HG03064 (cell line): Measurements from ENCODE around the gene NEFH.
"Not testable (repeated sequence)": the region's sequence is repeated elsewhere in the genome, so short reads cannot be mapped to it uniquely, and the experiment has no call there.

Experiments used
- ATAC-seq: cut with Tn5 transposase; IDR thresholded peaks from one replicate; pipeline ENCODE4 v1.9.1; 2021; ENCODE audit warnings: low read depth; ENCODE audit not compliant: unreplicated experiment

The NEFH gene, protein sequence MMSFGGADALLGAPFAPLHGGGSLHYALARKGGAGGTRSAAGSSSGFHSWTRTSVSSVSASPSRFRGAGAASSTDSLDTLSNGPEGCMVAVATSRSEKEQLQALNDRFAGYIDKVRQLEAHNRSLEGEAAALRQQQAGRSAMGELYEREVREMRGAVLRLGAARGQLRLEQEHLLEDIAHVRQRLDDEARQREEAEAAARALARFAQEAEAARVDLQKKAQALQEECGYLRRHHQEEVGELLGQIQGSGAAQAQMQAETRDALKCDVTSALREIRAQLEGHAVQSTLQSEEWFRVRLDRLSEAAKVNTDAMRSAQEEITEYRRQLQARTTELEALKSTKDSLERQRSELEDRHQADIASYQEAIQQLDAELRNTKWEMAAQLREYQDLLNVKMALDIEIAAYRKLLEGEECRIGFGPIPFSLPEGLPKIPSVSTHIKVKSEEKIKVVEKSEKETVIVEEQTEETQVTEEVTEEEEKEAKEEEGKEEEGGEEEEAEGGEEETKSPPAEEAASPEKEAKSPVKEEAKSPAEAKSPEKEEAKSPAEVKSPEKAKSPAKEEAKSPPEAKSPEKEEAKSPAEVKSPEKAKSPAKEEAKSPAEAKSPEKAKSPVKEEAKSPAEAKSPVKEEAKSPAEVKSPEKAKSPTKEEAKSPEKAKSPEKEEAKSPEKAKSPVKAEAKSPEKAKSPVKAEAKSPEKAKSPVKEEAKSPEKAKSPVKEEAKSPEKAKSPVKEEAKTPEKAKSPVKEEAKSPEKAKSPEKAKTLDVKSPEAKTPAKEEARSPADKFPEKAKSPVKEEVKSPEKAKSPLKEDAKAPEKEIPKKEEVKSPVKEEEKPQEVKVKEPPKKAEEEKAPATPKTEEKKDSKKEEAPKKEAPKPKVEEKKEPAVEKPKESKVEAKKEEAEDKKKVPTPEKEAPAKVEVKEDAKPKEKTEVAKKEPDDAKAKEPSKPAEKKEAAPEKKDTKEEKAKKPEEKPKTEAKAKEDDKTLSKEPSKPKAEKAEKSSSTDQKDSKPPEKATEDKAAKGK

DNA sequence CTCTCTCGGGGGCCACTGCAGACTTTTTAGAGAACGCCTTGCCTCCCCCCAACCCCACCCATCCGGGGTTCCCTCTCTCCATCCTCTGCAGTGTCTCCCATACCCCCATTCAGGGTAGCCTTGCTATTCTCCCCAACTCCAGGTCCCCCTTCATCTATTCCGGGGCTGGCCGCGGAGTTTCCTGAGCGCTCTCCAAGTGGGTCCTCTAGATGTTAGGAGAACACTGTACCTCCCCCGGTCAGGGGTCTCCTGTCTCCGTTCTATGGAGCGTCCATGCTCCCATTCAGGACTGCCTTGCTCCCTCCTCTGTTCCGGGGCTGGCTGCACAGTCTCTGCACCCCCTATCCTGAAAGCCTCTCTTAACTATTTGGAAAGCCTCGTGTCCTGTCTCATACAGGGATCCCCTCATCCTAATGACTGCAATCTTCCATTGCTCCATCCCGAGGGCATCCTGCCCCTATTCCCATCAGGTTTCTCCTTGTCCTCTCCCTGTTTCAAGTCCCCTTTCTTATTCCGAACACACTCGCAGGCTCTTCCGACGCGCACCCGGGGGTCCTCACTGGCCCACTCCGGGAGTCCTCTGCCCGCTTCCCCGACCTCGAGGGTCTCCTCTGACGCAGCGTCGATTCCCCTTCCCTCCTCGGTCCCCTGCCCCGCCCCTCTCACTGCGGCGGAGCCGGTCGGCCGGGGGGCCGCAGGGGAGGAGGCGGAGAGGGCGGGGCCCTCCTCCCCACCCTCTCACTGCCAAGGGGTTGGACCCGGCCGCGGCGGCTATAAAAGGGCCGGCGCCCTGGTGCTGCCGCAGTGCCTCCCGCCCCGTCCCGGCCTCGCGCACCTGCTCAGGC lies at the start of gene NEFH:
NEFH (plus strand) TSS at position 802 of the 845 bp plus-strand sequence. CDS start 45 bp downstream, outside the sequence.
- no peak for ATAC-seq

DNA sequence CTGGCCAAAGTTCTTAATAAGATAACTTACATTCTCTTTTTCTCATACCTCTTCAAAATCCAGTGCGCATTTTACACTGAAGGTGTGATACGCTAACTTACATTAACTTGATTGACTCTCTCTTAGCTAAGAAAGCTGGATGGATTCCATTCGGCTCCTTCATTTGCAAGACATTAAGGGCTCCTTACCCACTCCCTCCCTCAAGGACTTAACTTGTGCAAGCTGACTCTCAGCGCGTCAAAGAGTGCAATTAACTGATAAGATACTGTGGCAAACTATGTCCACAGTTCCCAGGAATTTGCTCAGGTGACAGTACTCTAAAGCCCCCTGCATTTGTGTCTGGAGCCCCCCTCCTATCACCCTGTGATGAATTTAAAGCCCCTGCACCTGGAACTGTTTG lies 48.0 kb upstream of the NEFH start:
- no peak for ATAC-seq

GRCh38 chr22:29433856-29434255 lies 46.2 kb upstream of the NEFH start:
- ATAC-seq, result no peak

DNA sequence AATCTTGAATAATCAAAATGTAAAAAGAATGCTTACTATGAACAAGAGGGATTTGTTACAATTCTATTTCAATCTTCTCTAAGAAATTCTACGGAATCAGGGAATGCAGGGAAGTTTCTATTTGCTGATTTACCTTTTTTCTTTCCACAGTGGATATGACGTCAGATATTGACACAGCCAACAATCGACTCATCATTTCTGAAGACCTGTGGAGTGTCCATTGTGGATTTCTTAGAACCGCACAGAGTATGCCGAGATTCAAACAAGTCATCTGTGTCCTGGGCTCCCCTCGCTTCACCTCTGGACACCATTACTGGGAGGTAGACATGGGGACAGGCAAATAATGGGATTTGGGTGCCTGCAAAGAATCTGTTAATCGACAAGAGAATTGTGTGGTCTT lies 45.7 kb upstream of the NEFH start:
- ATAC-seq, result no peak

- no peak for ATAC-seq
These were observed 44.5 kb upstream of the NEFH start for GRCh38 chr22:29435236-29436136.

- not testable (repeated sequence) for ATAC-seq
These were observed 41.7 kb upstream of the NEFH start, which contains the start of gene RFPL1 for GRCh38 chr22:29438283-29438682. TSS of gene RFPL1 (plus strand) at chr22:29438583.

GRCh38 chr22:29442976-29443375 lies 37.0 kb upstream of the NEFH start:
- no peak for ATAC-seq

DNA sequence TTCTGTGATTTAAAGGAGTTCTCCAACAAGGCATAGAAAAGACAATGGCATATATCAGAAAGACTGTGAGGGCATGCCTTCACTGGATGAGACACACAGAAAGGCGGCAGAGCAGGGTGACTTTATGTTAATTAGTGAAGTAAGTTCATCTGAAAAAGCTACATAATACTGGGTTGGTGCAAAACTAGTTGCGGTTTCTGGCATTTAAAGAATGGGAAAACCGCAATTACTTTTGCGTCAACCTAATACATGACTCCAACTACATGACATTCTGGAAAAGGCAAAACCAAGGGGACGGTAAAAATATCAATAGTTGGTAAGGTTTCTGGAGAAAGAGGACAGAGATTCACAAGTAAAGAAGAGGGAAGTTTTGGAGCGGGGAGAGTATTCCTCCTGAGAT lies 36.6 kb upstream of the NEFH start:
- ATAC-seq, result no peak

DNA sequence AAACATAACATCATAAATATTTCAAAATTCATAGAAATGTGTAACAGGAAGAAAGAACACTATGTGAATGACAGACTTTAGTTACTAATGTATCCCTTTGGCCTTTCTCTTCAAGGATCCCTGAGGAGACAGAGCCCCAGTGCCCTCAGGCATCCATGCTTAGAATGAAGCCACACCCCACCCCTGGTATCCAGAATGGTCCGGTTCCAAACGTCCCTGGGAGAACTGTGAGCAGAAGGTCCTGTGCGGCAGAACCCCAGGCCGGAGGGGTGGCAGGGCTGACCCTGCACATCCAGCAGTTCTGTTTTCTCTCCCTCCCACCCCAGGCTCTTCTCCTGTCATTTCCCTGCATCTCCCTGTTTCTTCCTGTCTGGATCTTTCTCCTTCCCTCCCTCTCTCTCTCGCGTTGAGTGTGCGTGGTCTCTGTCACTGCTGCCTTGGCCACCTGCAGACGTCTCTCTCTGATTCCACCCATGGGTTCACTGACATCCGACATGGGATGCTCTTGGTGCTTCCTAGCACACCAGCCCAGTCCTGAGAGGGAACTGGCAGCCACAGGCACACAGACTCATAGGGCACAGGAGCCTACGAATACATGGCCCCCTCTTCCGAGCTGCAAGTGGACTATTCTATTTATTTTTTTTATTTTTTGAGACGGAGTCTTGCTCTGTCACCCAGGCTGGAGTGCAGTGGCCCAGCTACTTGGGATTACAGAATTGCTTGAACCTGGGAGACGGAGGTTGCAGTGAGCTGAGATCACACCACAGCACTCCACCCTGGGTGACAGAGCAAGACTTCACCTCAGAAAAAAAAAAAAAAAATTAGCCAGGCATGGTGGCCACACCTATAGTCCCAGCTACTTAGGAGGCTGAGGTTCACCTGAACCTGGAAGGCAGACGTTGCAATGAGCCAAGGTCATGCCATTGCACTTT lies 35.9 kb upstream of the NEFH start:
- ATAC-seq, result no peak

DNA sequence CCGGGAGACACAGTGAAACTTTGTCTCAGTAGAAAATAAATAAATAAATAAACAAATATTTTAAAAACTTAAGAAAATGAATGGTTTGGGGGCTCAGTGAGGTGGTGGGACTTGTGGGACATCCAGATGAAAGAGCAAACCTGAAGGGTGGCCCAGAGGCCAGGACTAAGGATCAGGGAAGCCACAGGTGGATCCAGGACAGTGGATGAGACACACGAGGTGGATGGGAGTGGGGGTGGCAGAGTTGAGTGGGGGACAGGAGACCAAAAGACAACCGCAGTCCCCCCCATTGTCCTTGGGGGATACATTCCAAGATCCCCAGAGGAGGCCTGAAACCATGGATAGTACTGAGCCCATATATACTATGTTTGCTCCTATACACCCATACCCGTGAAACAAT lies 34.5 kb upstream of the NEFH start:
- no peak for ATAC-seq

- ATAC-seq, result no peak
These were observed 32.1 kb upstream of the NEFH start for GRCh38 chr22:29447906-29448305.

DNA sequence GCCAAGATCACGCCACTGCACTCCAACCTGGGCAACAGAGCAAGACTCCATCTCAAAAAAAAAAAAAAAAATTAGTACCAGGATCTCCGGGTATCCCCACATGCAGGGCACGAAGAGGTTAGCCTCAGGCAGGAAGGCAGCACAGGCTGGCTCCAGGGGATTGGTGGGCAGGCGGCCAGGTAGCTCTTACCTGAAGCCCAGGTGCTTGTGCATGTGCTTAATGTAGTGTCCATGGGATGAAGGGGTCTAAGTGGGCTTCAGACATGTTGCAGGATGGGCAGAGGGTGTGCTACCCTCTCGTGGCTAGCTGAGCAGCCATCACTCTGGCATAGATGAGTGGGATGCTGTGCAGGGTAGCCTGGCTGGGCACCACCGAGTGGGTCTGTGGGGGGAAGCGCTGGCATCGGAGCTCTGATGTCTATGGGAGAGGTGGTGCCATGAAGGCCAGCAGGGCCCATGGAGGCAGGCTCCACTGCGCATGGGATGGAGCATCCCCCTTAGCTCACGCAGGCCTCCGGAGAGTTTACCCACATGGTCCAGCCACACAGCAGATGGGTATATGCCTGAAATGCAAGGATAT lies 30.6 kb upstream of the NEFH start:
- no peak for ATAC-seq

GRCh38 chr22:29450222-29450621 lies 29.8 kb upstream of the NEFH start:
- no peak for ATAC-seq

DNA sequence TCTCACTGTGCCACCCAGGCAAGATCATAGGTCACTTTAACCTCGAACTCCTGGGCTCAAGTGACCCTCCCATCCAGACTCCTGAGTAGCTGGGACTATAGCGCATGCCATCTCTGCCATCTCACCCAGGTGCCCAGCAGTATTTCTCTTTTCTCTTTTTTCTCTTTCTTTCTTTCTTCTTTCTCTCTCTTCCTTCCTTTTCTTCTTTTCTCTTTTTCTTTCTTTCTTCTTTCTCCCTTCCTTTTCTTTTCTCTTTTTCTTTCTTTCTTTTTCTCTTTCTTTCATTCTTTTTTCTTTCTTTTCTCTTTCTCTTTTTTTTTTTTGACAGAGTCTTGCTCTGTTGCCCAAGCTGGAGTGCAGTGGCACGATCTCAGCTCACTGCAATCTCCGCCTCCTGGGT lies 28.2 kb upstream of the NEFH start:
- no peak for ATAC-seq

GRCh38 chr22:29454276-29454675 lies 25.7 kb upstream of the NEFH start:
- ATAC-seq, result no peak

DNA sequence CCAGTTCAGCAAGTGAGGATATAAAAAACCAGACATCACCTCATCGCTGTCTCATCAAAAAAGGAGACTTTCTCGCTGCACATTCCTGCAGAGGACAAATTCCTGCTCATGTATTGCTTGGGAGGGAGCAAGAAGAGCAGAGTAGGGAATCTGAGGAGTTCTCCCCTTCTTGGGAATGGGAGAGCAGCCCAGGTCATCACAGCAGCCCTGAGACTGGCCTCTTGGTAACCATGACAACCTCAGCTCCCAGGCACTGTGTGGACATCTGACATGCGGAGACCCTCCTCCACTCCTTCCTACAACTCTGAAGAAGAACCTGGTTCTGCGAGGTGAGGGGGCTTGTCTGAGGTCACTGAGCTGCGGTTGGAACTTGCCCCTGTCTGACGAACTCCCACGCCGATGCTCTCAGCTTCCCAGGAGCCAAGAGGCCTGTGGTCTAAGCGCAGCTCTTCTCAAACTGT lies 23.8 kb upstream of the NEFH start:
- no peak for ATAC-seq

- ATAC-seq, result no peak
These were observed 22.3 kb upstream of the NEFH start for GRCh38 chr22:29457730-29458129.

GRCh38 chr22:29458551-29458950 lies 21.5 kb upstream of the NEFH start:
- no peak for ATAC-seq
